Transverse colon (tissue), 4 donors: Measurements from ENCODE around the gene GPHN. TPM values are rescaled to one million over a fixed set of nuclear protein-coding genes. Genes with fewer than 3 reads are reported as not detected.

Experiments
- DNase-seq: peaks from one replicate; pipeline ENCODE4 v3.0.0-alpha.2; 2019
- H3K27ac ChIP-seq, 4 donors: fragments of 200-600 bp; sonication (generic); 2 replicates each; pipeline ENCODE4 v1.5.1; 2016 to 2018; ENCODE audit warnings: inconsistent platforms in 4 of 4
- H3K27me3 ChIP-seq: fragments of 200-600 bp; sonication (generic); 2 replicates; pipeline ENCODE4 v1.5.1; 2017; ENCODE audit warnings: inconsistent platforms
- H3K36me3 ChIP-seq, 4 donors: fragments of 200-600 bp; sonication (generic); 2 replicates each; pipeline ENCODE4 v1.5.1; 2017 to 2019; ENCODE audit warnings: inconsistent platforms in 4 of 4
- H3K4me1 ChIP-seq, 4 donors: fragments of 200-600 bp; sonication (generic); 2 replicates each; pipeline ENCODE4 v1.5.1; 2017 to 2020; ENCODE audit warnings: inconsistent platforms in 4 of 4
- H3K4me3 ChIP-seq, 4 donors: fragments of 200-600 bp; sonication (generic); 1 replicate in 1 of 4; 2 replicates in 3 of 4; pipeline versions ENCODE4 v1.5.1 to v1.6.1; 2017 to 2019; ENCODE audit warnings: inconsistent platforms in 4 of 4
- H3K9me3 ChIP-seq, 2 donors: fragments of 200-600 bp; sonication (generic); 2 replicates each; pipeline ENCODE4 v1.5.1; 2017 to 2019; ENCODE audit warnings: inconsistent platforms in 2 of 2
- EP300 ChIP-seq: sonication (generic); formaldehyde crosslinking; IDR thresholded peaks from one replicate; pipeline ENCODE4 v1.6.1; 2017; ENCODE audit warnings: antibody characterized with exemption, low read depth
- POLR2A ChIP-seq: fragments of 450-650 bp; IDR thresholded peaks from one replicate; pipeline ENCODE4 v1.6.1; 2016; ENCODE audit warnings: antibody characterized with exemption, mild to moderate bottlenecking, moderate library complexity
- POLR2AphosphoS5 ChIP-seq, 3 donors: sonication (generic); formaldehyde crosslinking; IDR thresholded peaks; one replicate each; pipeline ENCODE4 v1.6.1; 2016; ENCODE audit warnings: antibody characterized with exemption in 3 of 3
- WGBS, 2 donors: methylation state at CpG; one replicate each; pipeline ENCODE4 v1.1.5; 2018; ENCODE audit warnings: low coverage in 1 of 2; 5-methylcytosine and 5-hydroxymethylcytosine counted together
- in situ Hi-C, 4 donors: fragments of 200-750 bp; cut with MboI; loops; one replicate each; pipeline versions ENCODE4 v1.15.0 to v1.15.1; 2017; ENCODE audit warnings: low sequenced_read_pairs in 3 of 4, low pct_ligation_motif_present in 1 of 4, low pct_unique_long_range_greater_than_20kb in 1 of 4
- intact Hi-C: fragments of 100-400 bp; cut with DNase I; formaldehyde crosslinking; loops from one replicate; pipeline ENCODE4 v1.15.1; 2023; ENCODE audit warnings: low total_unique reads
- total RNA-seq, 4 donors: library from RNA; depleted of rRNA; stranded (reverse); fragments of >200 nt; gene quantifications; one replicate each; pipeline ENCODE4 v1.1.0, GENCODE V29; 2016
- TF ChIP-seq, protein P1 (sequence below), 5 experiments: fragments of 200-600 bp in 3 of 5; fragments of 450-650 bp in 2 of 5; sonication (generic) in 3 of 5; IDR thresholded peaks; 1 replicate in 2 of 5; 2 replicates in 3 of 5; pipeline ENCODE4 v1.5.1; 2016 to 2017; ENCODE audit warnings: antibody characterized with exemption in 5 of 5, inconsistent platforms in 3 of 5, mild to moderate bottlenecking in 2 of 5, moderate library complexity in 1 of 5

The GPHN gene
- total RNA-seq, 4 donors from 2014 or later = 8.6 to 59.7 (median 23.6) TPM

DNA sequence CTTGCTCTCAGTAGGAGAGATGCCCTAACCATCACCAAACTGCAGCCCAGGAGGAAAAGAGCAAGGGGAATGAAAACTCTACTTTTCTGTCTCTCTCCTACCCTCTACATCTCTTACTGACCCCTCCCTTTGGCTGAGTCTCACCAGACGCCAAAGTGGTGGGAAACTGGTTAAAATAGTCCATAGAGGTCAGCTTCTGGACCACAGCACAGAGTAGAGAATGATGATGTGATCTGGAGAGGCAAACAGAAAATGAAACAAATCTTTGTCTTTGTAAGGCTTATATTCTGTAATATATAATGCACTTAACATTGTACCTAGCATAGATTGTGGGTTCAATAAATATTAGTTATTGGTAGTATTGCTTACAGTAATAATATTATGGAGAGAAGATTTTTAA, 600.3 kb downstream of the GPHN start:
- DNase-seq = no peak
- Histone ChIP-seq H3K27ac (no peak overlapping the region), H3K4me3 (no peak overlapping the region), H3K36me3 (peaks cover 0 to 12% (median 0%) of the 10 kb centered on the region in 4 donors), H3K9me3 (peaks cover 8 to 24% of the 10 kb centered on the region in 2 donors), H3K4me1 (no peaks in the 10 kb centered on the region), H3K27me3 (no peaks in the 10 kb centered on the region)
- in situ Hi-C loops (loop anchor here in 3 of 4 donors (25.0 kb wide), 3 partner anchors 496 to 746 kb away; partner anchors contain the start of gene CCDC196 (in 1 of the 3)), intact Hi-C loops (no loop called here)
- TF ChIP-seq EP300 (no peak), POLR2AphosphoS5 (IDR thresholded peaks at IDR 0.05) (no peak), POLR2A (no peak)
- TF ChIP-seq, protein P1, sequence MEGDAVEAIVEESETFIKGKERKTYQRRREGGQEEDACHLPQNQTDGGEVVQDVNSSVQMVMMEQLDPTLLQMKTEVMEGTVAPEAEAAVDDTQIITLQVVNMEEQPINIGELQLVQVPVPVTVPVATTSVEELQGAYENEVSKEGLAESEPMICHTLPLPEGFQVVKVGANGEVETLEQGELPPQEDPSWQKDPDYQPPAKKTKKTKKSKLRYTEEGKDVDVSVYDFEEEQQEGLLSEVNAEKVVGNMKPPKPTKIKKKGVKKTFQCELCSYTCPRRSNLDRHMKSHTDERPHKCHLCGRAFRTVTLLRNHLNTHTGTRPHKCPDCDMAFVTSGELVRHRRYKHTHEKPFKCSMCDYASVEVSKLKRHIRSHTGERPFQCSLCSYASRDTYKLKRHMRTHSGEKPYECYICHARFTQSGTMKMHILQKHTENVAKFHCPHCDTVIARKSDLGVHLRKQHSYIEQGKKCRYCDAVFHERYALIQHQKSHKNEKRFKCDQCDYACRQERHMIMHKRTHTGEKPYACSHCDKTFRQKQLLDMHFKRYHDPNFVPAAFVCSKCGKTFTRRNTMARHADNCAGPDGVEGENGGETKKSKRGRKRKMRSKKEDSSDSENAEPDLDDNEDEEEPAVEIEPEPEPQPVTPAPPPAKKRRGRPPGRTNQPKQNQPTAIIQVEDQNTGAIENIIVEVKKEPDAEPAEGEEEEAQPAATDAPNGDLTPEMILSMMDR (IDR thresholded peaks at IDR 0.05) = no peak
- 76 to 86% methylated on average over 1 of the region's 1 CpG for WGBS, 2 donors

- H3K36me3 ChIP-seq = peaks cover 0 to 6% (median 0%) of the 10 kb centered on the region in 4 donors
- in situ Hi-C loops = loop anchor here in 3 of 4 donors (25.0 kb wide), 3 partner anchors 499 to 749 kb away; partner anchors contain the start of gene CCDC196 (in 1 of the 3)
- peaks cover 4% of the 10 kb centered on the region in 2 donors for H3K9me3 ChIP-seq
- H3K4me3 ChIP-seq = no peak overlapping the region
- intact Hi-C loops = no loop called here
- no peaks in the 10 kb centered on the region for H3K4me1 ChIP-seq
- WGBS, 2 donors = 53 to 63% methylated on average over 1 of the region's 1 CpG
- no peak for DNase-seq
- no peak for TF ChIP-seq POLR2A
- no peak for TF ChIP-seq POLR2AphosphoS5 (IDR thresholded peaks at IDR 0.05)
- TF ChIP-seq, protein P1 (IDR thresholded peaks at IDR 0.05) = no peak
- no peak for TF ChIP-seq EP300
- H3K27me3 ChIP-seq = no peaks in the 10 kb centered on the region
- H3K27ac ChIP-seq = no peak overlapping the region
Measured at GRCh38 chr14:67111022-67111421, 603.1 kb downstream of the GPHN start.

DNA sequence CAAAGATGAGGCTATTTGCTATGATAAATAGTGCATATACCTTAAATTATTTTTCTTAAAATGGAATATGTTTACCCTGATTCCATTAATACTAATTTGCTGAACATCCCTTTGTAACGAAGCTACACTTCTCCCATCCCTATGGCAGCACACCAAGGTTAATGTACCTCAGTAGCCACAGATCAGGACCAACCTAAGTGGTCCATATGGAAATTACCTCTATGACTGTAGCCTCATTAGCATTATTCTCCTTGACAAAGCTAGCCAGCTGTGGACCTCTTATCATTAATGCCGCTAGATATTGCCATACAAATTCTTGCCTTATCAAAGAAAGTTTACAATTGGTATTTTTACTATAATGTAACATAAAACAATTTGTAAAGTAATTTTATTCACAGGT, 604.4 kb downstream of the GPHN start:
- DNase-seq = no peak
- in situ Hi-C loops = loop anchor here in 3 of 4 donors (25.0 kb wide), 3 partner anchors 500 to 750 kb away; partner anchors contain the start of gene CCDC196 (in 1 of the 3)
- Histone ChIP-seq H3K4me1 (no peaks in the 10 kb centered on the region), H3K4me3 (no peak overlapping the region), H3K27me3 (no peaks in the 10 kb centered on the region), H3K27ac (no peak overlapping the region), H3K9me3 (no peaks in the 10 kb centered on the region), H3K36me3 (no peaks in the 10 kb centered on the region)
- intact Hi-C loops = no loop called here
- no peak for TF ChIP-seq POLR2AphosphoS5 (IDR thresholded peaks at IDR 0.05)
- TF ChIP-seq POLR2A = no peak
- TF ChIP-seq, protein P1 (IDR thresholded peaks at IDR 0.05) = no peak
- no peak for TF ChIP-seq EP300
- WGBS, 2 donors = 96 to 100% methylated on average over 2 of the region's 2 CpGs

DNA sequence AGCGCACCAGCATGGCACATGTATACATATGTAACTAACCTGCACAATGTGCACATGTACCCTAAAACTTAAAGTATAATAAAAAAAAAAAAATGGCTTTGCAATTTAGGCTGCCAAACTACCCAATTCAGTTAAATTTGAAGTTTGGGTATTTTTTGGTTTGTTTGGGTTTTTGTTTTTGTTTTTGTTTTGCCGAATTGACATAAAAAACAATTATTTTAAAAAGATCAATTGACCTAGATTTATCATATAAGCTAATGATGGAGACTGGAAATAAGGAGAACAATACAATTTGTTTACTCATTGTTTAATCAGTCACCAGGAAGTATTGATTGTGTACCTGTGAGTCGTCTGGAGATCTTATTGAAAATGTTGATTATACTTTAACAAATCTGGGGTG, 619.2 kb downstream of the GPHN start:
- WGBS, 2 donors = 84 to 86% methylated on average over 3 of the region's 3 CpGs
- Histone ChIP-seq H3K9me3 (no peaks in the 10 kb centered on the region), H3K27ac (no peak overlapping the region), H3K27me3 (no peaks in the 10 kb centered on the region), H3K4me1 (peaks cover 0 to 4% (median 0%) of the 10 kb centered on the region in 4 donors), H3K4me3 (no peak overlapping the region), H3K36me3 (peaks cover 0 to 9% (median 0%) of the 10 kb centered on the region in 4 donors)
- in situ Hi-C loops (no loop called here), intact Hi-C loops (no loop called here)
- no peak for DNase-seq
- no peak for TF ChIP-seq EP300
- TF ChIP-seq POLR2AphosphoS5 (IDR thresholded peaks at IDR 0.05) = no peak
- TF ChIP-seq, protein P1 (IDR thresholded peaks at IDR 0.05) = no peak
- TF ChIP-seq POLR2A = no peak
